GM12892 (cell line): ENCODE measurements around the gene PRKD1.

Source experiments
- POLR2A ChIP-seq: IDR thresholded peaks from 2 replicates; pipeline ENCODE4 v1.6.1; 2011; ENCODE audit warnings: low read depth, low read length, control low read depth
- POLR2AphosphoS5 ChIP-seq: IDR thresholded peaks from 2 replicates; pipeline ENCODE4 v1.6.1; 2011; ENCODE audit warnings: low read depth, low read length, control low read depth

DNA sequence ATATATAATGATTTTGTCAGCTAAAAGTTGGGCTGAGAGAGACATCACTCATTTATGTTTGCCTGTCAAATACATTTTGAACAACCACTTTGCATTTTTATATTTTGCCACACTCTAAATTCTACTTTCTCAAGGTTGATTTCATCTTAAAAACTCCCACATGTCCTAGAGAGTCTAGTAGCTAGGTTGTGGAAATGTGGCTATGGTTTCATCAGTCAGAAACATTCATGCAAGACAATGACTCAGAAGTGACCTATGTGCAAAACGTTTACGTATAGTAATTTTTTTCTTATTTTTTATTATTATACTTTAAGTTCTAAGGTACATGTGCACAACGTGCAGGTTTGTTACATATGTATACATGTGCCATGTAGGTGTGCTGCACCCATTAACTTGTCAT is 27.4 kb upstream of the PRKD1 start:
- TF ChIP-seq POLR2AphosphoS5 (no peak), POLR2A (no peak)
